NCI-H128 (cell line): ENCODE results near the gene KCNAB1.

Experiments
- DNase-seq: peaks from one replicate; lab custom pipeline; 2025; ENCODE audit not compliant: unreplicated experiment; lab: John Stamatoyannopoulos, UW

KCNAB1 gene

GRCh38 chr3:156443079-156443478 lies 322.7 kb downstream of the KCNAB1 start:
- DNase-seq: no peak

- DNase-seq: no peak
These were observed 325.0 kb downstream of the KCNAB1 start for GRCh38 chr3:156445117-156446090.

- no peak for DNase-seq
These were observed 327.9 kb downstream of the KCNAB1 start for GRCh38 chr3:156448300-156448699.

- DNase-seq: no peak
These were observed 329.6 kb downstream of the KCNAB1 start for GRCh38 chr3:156449710-156450574.

GRCh38 chr3:156455839-156456238 lies 335.5 kb downstream of the KCNAB1 start:
- no peak for DNase-seq

GRCh38 chr3:156456771-156457224 lies 336.4 kb downstream of the KCNAB1 start:
- no peak for DNase-seq

GRCh38 chr3:156459434-156459833 lies 339.1 kb downstream of the KCNAB1 start:
- DNase-seq: no peak

GRCh38 chr3:156460206-156460611 lies 339.8 kb downstream of the KCNAB1 start:
- no peak for DNase-seq

- no peak for DNase-seq
These were observed 341.5 kb downstream of the KCNAB1 start for GRCh38 chr3:156461889-156462288.

- DNase-seq: no peak
These were observed 342.7 kb downstream of the KCNAB1 start for GRCh38 chr3:156463123-156463522.

- DNase-seq: no peak
These were observed 344.8 kb downstream of the KCNAB1 start for GRCh38 chr3:156465194-156465593.

GRCh38 chr3:156469456-156469855 lies 349.1 kb downstream of the KCNAB1 start:
- no peak for DNase-seq

- no peak for DNase-seq
These were observed 351.1 kb downstream of the KCNAB1 start for GRCh38 chr3:156471431-156471830.

GRCh38 chr3:156472150-156472549 lies 351.8 kb downstream of the KCNAB1 start:
- no peak for DNase-seq

- DNase-seq: no peak
These were observed 352.3 kb downstream of the KCNAB1 start for GRCh38 chr3:156472684-156473083.

- no peak for DNase-seq
These were observed 353.0 kb downstream of the KCNAB1 start for GRCh38 chr3:156473341-156473740.

- DNase-seq: no peak
These were observed 354.4 kb downstream of the KCNAB1 start for GRCh38 chr3:156474560-156475389.

- no peak for DNase-seq
These were observed 356.9 kb downstream of the KCNAB1 start for GRCh38 chr3:156477323-156477722.

GRCh38 chr3:156478891-156479290 lies 358.5 kb downstream of the KCNAB1 start:
- DNase-seq: no peak

GRCh38 chr3:156479604-156480003 lies 359.2 kb downstream of the KCNAB1 start:
- DNase-seq: no peak

GRCh38 chr3:156480949-156481348 lies 360.6 kb downstream of the KCNAB1 start:
- DNase-seq: no peak
